ENCODE measurements around the gene TMEM200C.

The TMEM200C gene

DNA sequence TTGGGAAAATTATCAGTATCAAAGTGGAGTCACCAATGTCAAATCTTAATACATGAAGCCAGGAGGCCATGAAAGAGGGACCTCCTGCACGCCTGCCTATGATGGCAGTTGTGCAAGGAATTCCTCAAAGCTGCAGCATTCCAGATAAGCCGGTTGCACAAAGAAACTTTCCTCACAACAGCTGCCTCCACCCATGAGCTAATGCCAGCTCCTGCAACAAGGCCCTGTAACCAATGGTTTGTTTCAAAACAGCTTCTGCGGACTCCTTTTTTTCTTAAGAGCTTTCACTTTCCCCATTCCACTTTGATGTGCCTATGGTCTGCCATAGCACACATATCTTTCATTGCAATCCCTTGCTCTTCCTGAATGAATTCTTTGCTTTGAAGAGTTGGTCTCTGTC lies 22.4 kb downstream of the TMEM200C start:
- Histone ChIP-seq H3K9me3 (ENCODE audit: control insufficient read depth, insufficient read depth, low read depth, low read length) (no peaks in the 10 kb centered on the region), H3K4me1 (ENCODE audit: control insufficient read depth, insufficient read depth, low read length) (no peaks in the 10 kb centered on the region), H3K4me3 (ENCODE audit: low read depth, low read length) (no peak overlapping the region), H3K27ac (ENCODE audit: extremely low read depth, low read depth, low read length) (no peak overlapping the region), H3K36me3 (ENCODE audit: control insufficient read depth in 2 of 2, insufficient read depth in 1 of 2, low read length in 2 of 2) (no peaks in the 10 kb centered on the region)
- ChIA-PET CTCF (interaction anchor here (1.3 to 1.7 kb wide), 2 partner anchors 16 to 649 kb away, joined by 4 to 10 read pairs; no protein-coding TSS in a partner anchor), POLR2A (no interaction called here)
- no peak for TF ChIP-seq ZNF221 (tag by site-specific recombination; IDR thresholded peaks at IDR 0.05; ENCODE audit: borderline replicate concordance)
- TF ChIP-seq ZNF121 (tag by site-specific recombination; IDR thresholded peaks at IDR 0.05) = no peak
- TF ChIP-seq ZNF350 (tag by site-specific recombination; IDR thresholded peaks at IDR 0.05) = no peak
- no peak for TF ChIP-seq GFI1B (tag by site-specific recombination; IDR thresholded peaks at IDR 0.05)
- no peak for TF ChIP-seq HOXD13 (CRISPR knock-in tag; IDR thresholded peaks at IDR 0.05; ENCODE audit: borderline replicate concordance)
- no peak for TF ChIP-seq ZNF548 (tag by site-specific recombination; IDR thresholded peaks at IDR 0.05)
- no peak for TF ChIP-seq ZNF302 (tag by site-specific recombination; IDR thresholded peaks at IDR 0.05; ENCODE audit: low read depth)
- TF ChIP-seq, protein P1, sequence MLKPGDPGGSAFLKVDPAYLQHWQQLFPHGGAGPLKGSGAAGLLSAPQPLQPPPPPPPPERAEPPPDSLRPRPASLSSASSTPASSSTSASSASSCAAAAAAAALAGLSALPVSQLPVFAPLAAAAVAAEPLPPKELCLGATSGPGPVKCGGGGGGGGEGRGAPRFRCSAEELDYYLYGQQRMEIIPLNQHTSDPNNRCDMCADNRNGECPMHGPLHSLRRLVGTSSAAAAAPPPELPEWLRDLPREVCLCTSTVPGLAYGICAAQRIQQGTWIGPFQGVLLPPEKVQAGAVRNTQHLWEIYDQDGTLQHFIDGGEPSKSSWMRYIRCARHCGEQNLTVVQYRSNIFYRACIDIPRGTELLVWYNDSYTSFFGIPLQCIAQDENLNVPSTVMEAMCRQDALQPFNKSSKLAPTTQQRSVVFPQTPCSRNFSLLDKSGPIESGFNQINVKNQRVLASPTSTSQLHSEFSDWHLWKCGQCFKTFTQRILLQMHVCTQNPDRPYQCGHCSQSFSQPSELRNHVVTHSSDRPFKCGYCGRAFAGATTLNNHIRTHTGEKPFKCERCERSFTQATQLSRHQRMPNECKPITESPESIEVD (tag by site-specific recombination; IDR thresholded peaks at IDR 0.05) = no peak
- TF ChIP-seq ZXDB (tag by site-specific recombination; IDR thresholded peaks at IDR 0.05) = no peak
- TF ChIP-seq ZNF16 (tag by site-specific recombination; IDR thresholded peaks at IDR 0.05; ENCODE audit: low read depth) = no peak
- no peak for TF ChIP-seq MEIS1 (CRISPR knock-in tag; IDR thresholded peaks at IDR 0.05; ENCODE audit: borderline replicate concordance)
- no peak for TF ChIP-seq ZBTB7A (tag by site-specific recombination; IDR thresholded peaks at IDR 0.05; ENCODE audit: low read depth)
- no peak for TF ChIP-seq ZNF510 (tag by site-specific recombination; IDR thresholded peaks at IDR 0.05; ENCODE audit: insufficient replicate concordance)
- no peak for TF ChIP-seq ZNF600 (tag by site-specific recombination; IDR thresholded peaks at IDR 0.05)
- TF ChIP-seq GLIS2 (tag by site-specific recombination; IDR thresholded peaks at IDR 0.05) = no peak
- TF ChIP-seq, protein P2, sequence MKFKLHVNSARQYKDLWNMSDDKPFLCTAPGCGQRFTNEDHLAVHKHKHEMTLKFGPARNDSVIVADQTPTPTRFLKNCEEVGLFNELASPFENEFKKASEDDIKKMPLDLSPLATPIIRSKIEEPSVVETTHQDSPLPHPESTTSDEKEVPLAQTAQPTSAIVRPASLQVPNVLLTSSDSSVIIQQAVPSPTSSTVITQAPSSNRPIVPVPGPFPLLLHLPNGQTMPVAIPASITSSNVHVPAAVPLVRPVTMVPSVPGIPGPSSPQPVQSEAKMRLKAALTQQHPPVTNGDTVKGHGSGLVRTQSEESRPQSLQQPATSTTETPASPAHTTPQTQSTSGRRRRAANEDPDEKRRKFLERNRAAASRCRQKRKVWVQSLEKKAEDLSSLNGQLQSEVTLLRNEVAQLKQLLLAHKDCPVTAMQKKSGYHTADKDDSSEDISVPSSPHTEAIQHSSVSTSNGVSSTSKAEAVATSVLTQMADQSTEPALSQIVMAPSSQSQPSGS (tag by site-specific recombination; IDR thresholded peaks at IDR 0.05; ENCODE audit: low read depth) = no peak

DNA sequence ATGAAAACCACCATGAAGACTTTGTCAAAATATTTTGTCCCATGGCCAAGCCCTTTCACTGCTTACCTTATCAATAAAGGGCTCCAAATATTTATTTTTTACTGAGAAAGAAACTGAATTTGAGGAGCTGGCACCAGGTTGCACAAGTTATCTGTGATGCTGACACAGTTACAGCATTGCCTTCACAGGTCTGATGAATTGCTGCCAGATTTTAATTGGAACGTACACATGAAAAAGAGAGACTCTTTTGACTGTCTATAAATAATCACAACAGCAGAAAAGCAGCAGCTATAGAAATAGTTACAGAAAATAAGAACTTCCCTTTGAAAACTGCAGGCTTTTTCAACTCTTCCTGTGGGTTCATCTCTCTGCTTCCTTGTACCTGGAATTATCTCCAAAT lies 23.9 kb downstream of the TMEM200C start:
- ChIA-PET CTCF (interaction anchor here (3.0 kb wide), 1 partner anchor 8 kb away, joined by 16 read pairs; no protein-coding TSS in a partner anchor), POLR2A (no interaction called here)
- H3K4me1 ChIP-seq (ENCODE audit: control insufficient read depth, insufficient read depth, low read length) = no peaks in the 10 kb centered on the region
- TF ChIP-seq ZNF341 (tag by site-specific recombination; IDR thresholded peaks at IDR 0.05; ENCODE audit: low read depth) (no peak), ZBTB17 (tag by site-specific recombination; IDR thresholded peaks at IDR 0.05) (no peak), ZBTB20 (tag by site-specific recombination; IDR thresholded peaks at IDR 0.05) (no peak), ZNF658 (tag by site-specific recombination; IDR thresholded peaks at IDR 0.05) (no peak), ZNF416 (tag by site-specific recombination; IDR thresholded peaks at IDR 0.05) (no peak), ZNF2 (tag by site-specific recombination; IDR thresholded peaks at IDR 0.05) (no peak), TCF7L2 (IDR thresholded peaks at IDR 0.05; ENCODE audit: borderline replicate concordance, low read depth, low read length) (no peak), ZNF558 (tag by site-specific recombination; IDR thresholded peaks at IDR 0.05) (no peak)
- TF ChIP-seq, protein P3, sequence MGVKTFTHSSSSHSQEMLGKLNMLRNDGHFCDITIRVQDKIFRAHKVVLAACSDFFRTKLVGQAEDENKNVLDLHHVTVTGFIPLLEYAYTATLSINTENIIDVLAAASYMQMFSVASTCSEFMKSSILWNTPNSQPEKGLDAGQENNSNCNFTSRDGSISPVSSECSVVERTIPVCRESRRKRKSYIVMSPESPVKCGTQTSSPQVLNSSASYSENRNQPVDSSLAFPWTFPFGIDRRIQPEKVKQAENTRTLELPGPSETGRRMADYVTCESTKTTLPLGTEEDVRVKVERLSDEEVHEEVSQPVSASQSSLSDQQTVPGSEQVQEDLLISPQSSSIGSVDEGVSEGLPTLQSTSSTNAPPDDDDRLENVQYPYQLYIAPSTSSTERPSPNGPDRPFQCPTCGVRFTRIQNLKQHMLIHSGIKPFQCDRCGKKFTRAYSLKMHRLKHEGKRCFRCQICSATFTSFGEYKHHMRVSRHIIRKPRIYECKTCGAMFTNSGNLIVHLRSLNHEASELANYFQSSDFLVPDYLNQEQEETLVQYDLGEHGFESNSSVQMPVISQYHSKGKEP (tag by site-specific recombination; IDR thresholded peaks at IDR 0.05) = no peak
- H3K9me3 ChIP-seq (ENCODE audit: control insufficient read depth, insufficient read depth, low read depth, low read length) = no peaks in the 10 kb centered on the region
- H3K4me3 ChIP-seq (ENCODE audit: low read depth, low read length) = no peak overlapping the region
- H3K27ac ChIP-seq (ENCODE audit: extremely low read depth, low read depth, low read length) = no peak overlapping the region
- H3K36me3 ChIP-seq (ENCODE audit: control insufficient read depth in 2 of 2, insufficient read depth in 1 of 2, low read length in 2 of 2) = no peaks in the 10 kb centered on the region

Data from HEK293 (cell line).